22Rv1 (cell line): ENCODE measurements around the gene PLEKHA6.

Experiments used
- H3K27ac ChIP-seq: fragments of 450-650 bp; 2 replicates; pipeline ENCODE4 v1.5.1; 2017
- ZFX ChIP-seq: fragments of 450-650 bp; IDR thresholded peaks from 2 replicates; pipeline ENCODE4 v1.6.1; 2017; ENCODE audit warnings: antibody characterized with exemption, borderline replicate concordance
- TF ChIP-seq, protein P1 (sequence below): fragments of 450-650 bp; IDR thresholded peaks from 2 replicates; pipeline ENCODE4 v1.5.1; 2017; ENCODE audit warnings: mild to moderate bottlenecking

The PLEKHA6 gene

GRCh38 chr1:204266504-204267034, 93.2 kb downstream of the PLEKHA6 start:
- TF ChIP-seq, protein P1, sequence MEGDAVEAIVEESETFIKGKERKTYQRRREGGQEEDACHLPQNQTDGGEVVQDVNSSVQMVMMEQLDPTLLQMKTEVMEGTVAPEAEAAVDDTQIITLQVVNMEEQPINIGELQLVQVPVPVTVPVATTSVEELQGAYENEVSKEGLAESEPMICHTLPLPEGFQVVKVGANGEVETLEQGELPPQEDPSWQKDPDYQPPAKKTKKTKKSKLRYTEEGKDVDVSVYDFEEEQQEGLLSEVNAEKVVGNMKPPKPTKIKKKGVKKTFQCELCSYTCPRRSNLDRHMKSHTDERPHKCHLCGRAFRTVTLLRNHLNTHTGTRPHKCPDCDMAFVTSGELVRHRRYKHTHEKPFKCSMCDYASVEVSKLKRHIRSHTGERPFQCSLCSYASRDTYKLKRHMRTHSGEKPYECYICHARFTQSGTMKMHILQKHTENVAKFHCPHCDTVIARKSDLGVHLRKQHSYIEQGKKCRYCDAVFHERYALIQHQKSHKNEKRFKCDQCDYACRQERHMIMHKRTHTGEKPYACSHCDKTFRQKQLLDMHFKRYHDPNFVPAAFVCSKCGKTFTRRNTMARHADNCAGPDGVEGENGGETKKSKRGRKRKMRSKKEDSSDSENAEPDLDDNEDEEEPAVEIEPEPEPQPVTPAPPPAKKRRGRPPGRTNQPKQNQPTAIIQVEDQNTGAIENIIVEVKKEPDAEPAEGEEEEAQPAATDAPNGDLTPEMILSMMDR, result no peak
- TF ChIP-seq ZFX, result no peak

DNA sequence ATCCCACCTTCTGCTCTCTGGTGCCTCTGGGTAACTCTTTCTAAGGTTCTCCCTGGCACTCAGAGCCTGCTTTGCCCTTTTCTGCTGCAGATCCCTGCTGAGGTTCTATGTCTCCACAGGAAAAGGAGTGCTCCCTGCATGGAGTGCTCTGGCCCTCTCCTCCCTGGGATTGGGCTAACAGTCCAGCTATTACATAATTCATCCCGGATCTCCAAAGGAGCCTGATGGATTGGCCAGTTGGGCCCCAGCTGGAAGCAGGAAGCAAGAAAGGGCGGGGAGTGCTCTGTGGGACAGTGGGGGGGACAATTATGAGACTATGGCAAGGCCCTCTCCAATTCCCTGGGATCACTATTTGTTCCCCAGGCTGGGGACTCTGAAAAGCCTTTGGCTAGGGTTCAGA, 94.1 kb downstream of the PLEKHA6 start:
- TF ChIP-seq, protein P1, result no peak
- TF ChIP-seq ZFX, result no peak

More at GRCh38 chr1:204266504-204267034, 93.2 kb downstream of the PLEKHA6 start:
- H3K27ac ChIP-seq, result peak overlapping the region; percentile 60

GRCh38 chr1:204264805-204265204, 94.9 kb downstream of the PLEKHA6 start:
- H3K27ac ChIP-seq, result no peak overlapping the region

More for the DNA sequence above, 94.1 kb downstream of the PLEKHA6 start:
- peak overlapping the region; percentile 60 for H3K27ac ChIP-seq

DNA sequence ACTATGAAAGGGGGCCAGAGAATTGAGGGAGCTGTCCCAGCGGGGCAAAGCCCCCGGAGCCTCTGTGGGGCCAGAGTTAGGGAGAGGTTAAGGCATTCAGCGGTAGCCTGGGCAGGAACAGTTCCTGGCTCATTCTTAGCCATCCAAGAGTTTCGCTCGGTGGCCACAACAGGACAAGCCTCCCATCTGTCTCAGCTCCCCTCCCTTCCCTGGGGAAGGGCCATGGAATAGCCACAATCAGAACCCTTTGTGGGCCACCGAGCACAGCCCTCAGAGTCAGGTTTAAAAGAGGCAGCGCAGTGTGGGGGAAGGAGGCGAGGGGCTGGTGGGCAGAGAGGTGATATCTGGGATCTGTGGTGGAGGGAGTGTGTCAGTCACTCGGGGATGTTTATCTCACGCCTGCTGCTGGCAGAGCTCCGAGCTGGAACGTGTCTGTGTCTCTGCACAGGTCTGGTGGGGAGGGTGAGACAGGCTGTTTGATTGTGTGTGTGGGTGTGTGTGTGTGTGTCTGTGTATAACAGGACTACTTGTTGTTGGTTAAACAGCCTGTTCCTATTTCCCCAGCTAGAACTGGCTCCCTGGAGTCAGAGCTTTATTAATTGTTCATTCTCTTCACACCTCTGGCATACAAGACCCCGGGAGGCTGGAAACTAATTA, 96.3 kb downstream of the PLEKHA6 start:
- TF ChIP-seq, protein P1, result no peak
- TF ChIP-seq ZFX, result no peak
- H3K27ac ChIP-seq, result no peak overlapping the region; the same call in 1 of the 2 replicates

More at GRCh38 chr1:204264805-204265204, 94.9 kb downstream of the PLEKHA6 start:
- TF ChIP-seq, protein P1, result no peak
- TF ChIP-seq ZFX, result no peak

- H3K27ac ChIP-seq, result no peak overlapping the region
- TF ChIP-seq, protein P1, result no peak
- no peak for TF ChIP-seq ZFX
Measured at GRCh38 chr1:204262506-204263253, 97.0 kb downstream of the PLEKHA6 start.

DNA sequence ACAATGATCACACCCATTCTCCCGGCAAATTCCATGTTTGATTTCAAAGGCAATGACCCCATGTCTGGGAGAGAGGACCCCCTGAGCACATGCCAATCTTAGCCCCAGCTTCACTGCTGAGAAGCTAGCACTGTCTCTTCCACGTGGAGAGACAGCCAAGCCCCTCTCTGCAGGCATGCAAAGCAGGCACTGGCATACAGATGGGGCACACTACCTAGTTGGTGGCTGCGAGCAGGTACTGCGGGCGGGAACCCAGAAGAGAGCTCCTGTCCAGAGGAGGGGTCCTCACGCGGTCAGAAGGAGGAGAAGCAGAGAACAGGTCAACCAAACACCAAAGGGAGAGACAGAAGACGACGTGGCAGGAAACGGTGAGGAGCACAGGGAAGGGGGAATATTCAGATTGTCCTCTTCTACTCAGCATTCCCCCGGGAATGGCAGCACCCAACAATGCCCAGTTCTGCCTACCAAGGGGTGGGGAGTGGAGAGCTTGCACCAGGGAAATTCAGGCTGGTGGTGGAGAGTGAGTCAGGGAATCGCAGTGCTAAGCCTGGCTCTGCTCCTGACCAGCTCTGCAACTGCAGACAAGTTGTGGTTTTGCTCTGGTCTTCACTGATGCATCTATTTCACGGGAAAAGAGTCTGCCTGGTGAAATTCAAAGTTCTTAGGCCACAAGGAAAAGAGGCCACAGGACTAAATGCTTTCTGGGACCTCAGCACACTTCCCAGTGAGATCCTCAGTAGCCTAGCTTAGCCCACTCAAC, 97.8 kb downstream of the PLEKHA6 start:
- no peak overlapping the region for H3K27ac ChIP-seq
- no peak for TF ChIP-seq ZFX
- TF ChIP-seq, protein P1, result no peak
